OCI-LY7 (cell line): Measurements from ENCODE around the gene FAM210B.

Experiments used
- CTCF ChIP-seq: fragments of 200-600 bp; sonication (generic); conservative IDR thresholded peaks from 2 replicates; pipeline ENCODE4 v1.5.1; 2014; ENCODE audit warnings: mild to moderate bottlenecking, antibody characterized with exemption, low read length, moderate library complexity, mixed read lengths
- EZH2phosphoT487 ChIP-seq: fragments of 200-600 bp; sonication (generic); IDR thresholded peaks from 2 replicates; pipeline ENCODE4 v1.6.1; 2018; ENCODE audit warnings: low read depth, borderline replicate concordance, mild to moderate bottlenecking, mixed run types, antibody characterized with exemption, low read length, moderate library complexity, mixed read lengths

GRCh38 chr20:56373942-56374341, 15.2 kb downstream of the FAM210B start:
- TF ChIP-seq CTCF (no peak), EZH2phosphoT487 (no peak)
